Fibroblast of lung (primary cell): ENCODE data around the gene ST6GALNAC2.

ENCODE experiments used
- CTCF ChIP-seq, 2 donors: IDR thresholded peaks in 1 of 2; conservative IDR thresholded peaks in 1 of 2; 1 replicate in 1 of 2; 2 replicates in 1 of 2; pipeline ENCODE4 v1.5.1; 2011 to 2012; ENCODE audit warnings: low read length in 2 of 2, control low read depth in 1 of 2, inconsistent platforms in 1 of 2, low read depth in 1 of 2, mild to moderate bottlenecking in 1 of 2
- EZH2 ChIP-seq: IDR thresholded peaks from 2 replicates; pipeline ENCODE4 v1.5.1; 2012; ENCODE audit warnings: low read length, control low read depth, mild to moderate bottlenecking; ENCODE audit errors: missing control alignments

DNA sequence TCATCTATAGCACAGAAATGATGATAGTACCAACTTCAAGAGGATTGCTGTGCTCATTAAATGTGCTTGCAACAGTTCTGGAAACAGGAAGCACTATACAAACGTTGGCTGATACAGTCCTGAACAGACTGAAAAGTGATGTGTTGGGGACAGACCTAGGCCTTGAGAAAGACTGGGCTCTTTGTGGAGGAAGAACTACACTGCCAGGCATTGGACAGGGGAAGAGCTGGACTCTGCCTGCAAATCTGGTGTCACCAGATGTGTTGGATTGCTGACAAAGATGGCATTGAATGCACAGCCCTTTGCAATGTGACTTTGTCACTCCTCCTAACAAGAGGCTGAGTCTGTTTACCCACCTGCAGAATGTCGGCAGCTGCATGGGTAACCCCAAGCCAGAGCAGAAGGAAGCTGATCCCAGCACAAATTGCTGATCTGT lies 12.4 kb upstream of the ST6GALNAC2 start:
- TF ChIP-seq EZH2 (no peak), CTCF (conservative IDR thresholded peaks at IDR 0.05 in 1 of 2, IDR thresholded peaks at IDR 0.05 in 1 of 2; ENCODE audit: low read depth in 1 of 2, low read length in 2 of 2) (no peak)
